Progenitor cell of endocrine pancreas (in vitro differentiated cells): ENCODE results near the gene DLGAP3. TPM values are rescaled to one million over a fixed set of nuclear protein-coding genes. Genes with fewer than 3 reads are reported as not detected.
"Not testable (repeated sequence)": the region's sequence is repeated elsewhere in the genome, so short reads cannot be mapped to it uniquely, and the experiment has no call there.

Experiments used
- DNase-seq: peaks from one replicate; pipeline ENCODE4 v3.0.0; 2021; ENCODE audit warnings: low spot score; ENCODE audit not compliant: unreplicated experiment
- H3K27ac Mint-ChIP-seq: 2 replicates; pipeline ENCODE4 v1.8.0; 2021; ENCODE audit warnings: mild to moderate bottlenecking, moderate library complexity, mixed read lengths
- H3K27me3 Mint-ChIP-seq: 2 replicates; pipeline ENCODE4 v1.8.0; 2021; ENCODE audit warnings: mixed read lengths
- H3K36me3 Mint-ChIP-seq: 2 replicates; pipeline ENCODE4 v1.8.0; 2022; ENCODE audit warnings: mixed read lengths; ENCODE audit not compliant: insufficient read depth
- H3K4me1 Mint-ChIP-seq: 2 replicates; pipeline ENCODE4 v1.8.0; 2021; ENCODE audit warnings: low read depth, mixed read lengths
- H3K4me3 Mint-ChIP-seq: 2 replicates; pipeline ENCODE4 v1.8.0; 2021; ENCODE audit warnings: low read depth, mild to moderate bottlenecking, moderate library complexity, mixed read lengths
- H3K9me3 Mint-ChIP-seq: 2 replicates; pipeline ENCODE4 v1.8.0; 2021; ENCODE audit warnings: low read depth, mixed read lengths
- CTCF ChIP-seq: fragments of 200-600 bp; sonication (generic); IDR thresholded peaks from one replicate; pipeline ENCODE4 v1.5.0; 2021; ENCODE audit warnings: antibody characterized with exemption, mild to moderate bottlenecking; ENCODE audit not compliant: unreplicated experiment
- total RNA-seq: library from RNA; stranded (reverse); gene quantifications from 2 replicates; pipeline ENCODE4 v1.2.1, GENCODE V29; 2021

Gene DLGAP3
- total RNA-seq, 1 donor from 2014 or later, result 1.3 TPM

- TF ChIP-seq CTCF, result no peak
- no peak overlapping the region for H3K27ac Mint-ChIP-seq
- no peak overlapping the region for H3K4me3 Mint-ChIP-seq
- no peaks in the 10 kb centered on the region for H3K9me3 Mint-ChIP-seq
- H3K36me3 Mint-ChIP-seq, result no peaks in the 10 kb centered on the region
- no peaks in the 10 kb centered on the region for H3K27me3 Mint-ChIP-seq
- H3K4me1 Mint-ChIP-seq, result peaks cover 27% of the 10 kb centered on the region
- no peak for DNase-seq
Measured at GRCh38 chr1:34822202-34822601, 107.2 kb downstream of the DLGAP3 start.

GRCh38 chr1:34818862-34819261, 110.6 kb downstream of the DLGAP3 start:
- not testable (repeated sequence) for H3K9me3 Mint-ChIP-seq, H3K27me3 Mint-ChIP-seq, DNase-seq, H3K27ac Mint-ChIP-seq, H3K36me3 Mint-ChIP-seq, H3K4me1 Mint-ChIP-seq, H3K4me3 Mint-ChIP-seq

GRCh38 chr1:34816778-34817177, 112.7 kb downstream of the DLGAP3 start:
- no peak for DNase-seq

GRCh38 chr1:34816332-34816731, 113.1 kb downstream of the DLGAP3 start:
- H3K27me3 Mint-ChIP-seq, result no peaks in the 10 kb centered on the region
- peaks cover 12% of the 10 kb centered on the region for H3K4me1 Mint-ChIP-seq
- DNase-seq, result no peak
- no peaks in the 10 kb centered on the region for H3K36me3 Mint-ChIP-seq
- no peaks in the 10 kb centered on the region for H3K9me3 Mint-ChIP-seq
- no peak for TF ChIP-seq CTCF
- H3K27ac Mint-ChIP-seq, result no peak overlapping the region
- H3K4me3 Mint-ChIP-seq, result no peak overlapping the region

More at GRCh38 chr1:34816778-34817177, 112.7 kb downstream of the DLGAP3 start:
- no peaks in the 10 kb centered on the region for H3K9me3 Mint-ChIP-seq
- H3K4me3 Mint-ChIP-seq, result no peak overlapping the region
- TF ChIP-seq CTCF, result no peak
- no peaks in the 10 kb centered on the region for H3K36me3 Mint-ChIP-seq
- no peaks in the 10 kb centered on the region for H3K27me3 Mint-ChIP-seq
- H3K4me1 Mint-ChIP-seq, result peaks cover 12% of the 10 kb centered on the region
- H3K27ac Mint-ChIP-seq, result no peak overlapping the region

Other genes with a start within 250 kb of the DLGAP3 start
- gene GJB5, start 174.6 kb downstream of the DLGAP3 start, total RNA-seq, result not detected in 2 replicates
- not detected in 2 replicates for gene GJB4, start 169.9 kb downstream of the DLGAP3 start, total RNA-seq
- 0.14 TPM in 1 of 2 replicates, not detected in the other for gene GJB3, start 148.4 kb downstream of the DLGAP3 start, total RNA-seq
- gene GJA4, start 136.7 kb downstream of the DLGAP3 start, total RNA-seq, result 42.2 and 48.0 TPM in 2 replicates
- 35.7 and 39.5 TPM in 2 replicates for gene SMIM12, start 69.9 kb downstream of the DLGAP3 start, total RNA-seq
- 8.8 and 10.0 TPM in 2 replicates for gene TMEM35B, start 55.7 kb upstream of the DLGAP3 start, total RNA-seq
- 27.3 and 30.1 TPM in 2 replicates for gene ZMYM6, start 102.3 kb upstream of the DLGAP3 start, total RNA-seq
- 29.2 and 34.1 TPM in 2 replicates for gene ZMYM1, start 149.7 kb upstream of the DLGAP3 start, total RNA-seq